Keratinocyte (primary cell): ENCODE results near the gene PACC1. TPM values are rescaled to one million over a fixed set of nuclear protein-coding genes. Genes with fewer than 3 reads are reported as not detected.

Experiments
- DNase-seq: peaks from one replicate; pipeline ENCODE4 v3.0.0-alpha.2; 2011; ENCODE audit warnings: low read depth, missing footprints, low spot score
- FAIRE-seq: peaks from 2 replicates; lab custom pipeline; 2011; peaks lifted over from hg19 to GRCh38; lab: Jason Lieb, UNC
- H2AFZ ChIP-seq: 2 replicates; pipeline ENCODE4 v1.6.0; 2012; ENCODE audit warnings: low read length, control low read depth, inconsistent platforms; ENCODE audit not compliant: control insufficient read depth
- H3K27ac ChIP-seq: 2 replicates; pipeline ENCODE4 v1.5.1; 2011; ENCODE audit warnings: low read length; ENCODE audit not compliant: control insufficient read depth, insufficient read depth
- H3K27me3 ChIP-seq: 3 replicates; pipeline ENCODE4 v1.6.0; 2011; ENCODE audit warnings: low read length; ENCODE audit not compliant: control insufficient read depth, insufficient read depth; ENCODE audit errors: extremely low read depth
- H3K36me3 ChIP-seq, 2 experiments: 2 replicates in 1 of 2; 3 replicates in 1 of 2; pipeline ENCODE4 v1.5.1; 2011; ENCODE audit warnings: low read length in 2 of 2, mild to moderate bottlenecking in 1 of 2; ENCODE audit not compliant: control insufficient read depth in 2 of 2, insufficient read depth in 2 of 2; ENCODE audit errors: extremely low read depth in 1 of 2
- H3K4me1 ChIP-seq: 3 replicates; pipeline ENCODE4 v1.5.1; 2011; ENCODE audit warnings: low read length; ENCODE audit not compliant: control insufficient read depth, insufficient read depth; ENCODE audit errors: extremely low read depth
- H3K4me2 ChIP-seq: 3 replicates; pipeline ENCODE4 v1.6.0; 2011; ENCODE audit warnings: low read depth, low read length; ENCODE audit not compliant: control insufficient read depth, insufficient read depth; ENCODE audit errors: extremely low read depth
- H3K4me3 ChIP-seq, 3 experiments: fragments of 200-600 bp in 1 of 3; sonication (generic) in 1 of 3; 2 replicates in 2 of 3; 3 replicates in 1 of 3; pipeline ENCODE4 v1.5.1; 2011 to 2016; ENCODE audit warnings: low read length in 3 of 3, mild to moderate bottlenecking in 3 of 3, control low read depth in 2 of 3, inconsistent platforms in 1 of 3, low read depth in 1 of 3, mixed read lengths in 1 of 3, mixed run types in 1 of 3, moderate library complexity in 1 of 3; ENCODE audit not compliant: control insufficient read depth in 2 of 3, insufficient read depth in 2 of 3; ENCODE audit errors: extremely low read depth in 1 of 3
- H3K79me2 ChIP-seq: 2 replicates; pipeline ENCODE4 v1.6.0; 2012; ENCODE audit warnings: low read length; ENCODE audit not compliant: control insufficient read depth, insufficient read depth
- H3K9ac ChIP-seq: 3 replicates; pipeline ENCODE4 v1.6.0; 2011; ENCODE audit warnings: low read length; ENCODE audit not compliant: control insufficient read depth, insufficient read depth; ENCODE audit errors: extremely low read depth
- H3K9me1 ChIP-seq: 3 replicates; pipeline ENCODE4 v1.6.0; 2011; ENCODE audit warnings: low read length; ENCODE audit not compliant: control insufficient read depth, insufficient read depth; ENCODE audit errors: extremely low read depth
- H3K9me3 ChIP-seq: 2 replicates; pipeline ENCODE4 v1.5.1; 2012; ENCODE audit warnings: low read depth, low read length; ENCODE audit not compliant: control insufficient read depth
- H4K20me1 ChIP-seq: 3 replicates; pipeline ENCODE4 v1.6.0; 2011; ENCODE audit warnings: low read length; ENCODE audit not compliant: control insufficient read depth, insufficient read depth; ENCODE audit errors: extremely low read depth
- CTCF ChIP-seq, 3 experiments: IDR thresholded peaks in 1 of 3; conservative IDR thresholded peaks in 1 of 3; optimal IDR thresholded peaks in 1 of 3; 2 replicates in 2 of 3; 3 replicates in 1 of 3; pipeline versions ENCODE3 to v1.5.1; 2011; ENCODE audit warnings: low read length in 3 of 3, mild to moderate bottlenecking in 3 of 3, moderate library complexity in 2 of 3, control low read depth in 1 of 3, inconsistent platforms in 1 of 3; ENCODE audit not compliant: insufficient read depth in 2 of 3; ENCODE audit errors: extremely low read depth in 1 of 3
- EZH2 ChIP-seq: IDR thresholded peaks from one replicate; pipeline ENCODE4 v1.6.1; 2012; ENCODE audit warnings: inconsistent platforms, mild to moderate bottlenecking, low read length, moderate library complexity
- dilution Hi-C: fragments of 300-500 bp; cut with MboI; formaldehyde crosslinking; loops from one replicate; pipeline ENCODE4 v1.7.0; 2020; ENCODE audit warnings: low sequenced_read_pairs; ENCODE audit not compliant: extremely low pct_ligation_motif_present
- polyA plus RNA-seq, 5 experiments: library from polyadenylated mRNA; depleted of rRNA in 3 of 5; stranded (reverse) in 3 of 5; stranded (forward) in 1 of 5; unstranded in 1 of 5; fragments of >200 nt; gene quantifications; 1 replicate in 1 of 5; 2 replicates in 3 of 5; 3 replicates in 1 of 5; pipeline versions ENCODE4 v1.2.1 to v1.2.3, GENCODE V29; 2011 to 2012; ENCODE audit warnings: missing spikeins in 2 of 5, low read depth in 1 of 5, low replicate concordance in 1 of 5

PACC1 gene
- polyA plus RNA-seq, 1 donor (not counting 4 experiments of a cell fraction or from before 2014, with no cell fraction given) = 12.7 TPM

DNA sequence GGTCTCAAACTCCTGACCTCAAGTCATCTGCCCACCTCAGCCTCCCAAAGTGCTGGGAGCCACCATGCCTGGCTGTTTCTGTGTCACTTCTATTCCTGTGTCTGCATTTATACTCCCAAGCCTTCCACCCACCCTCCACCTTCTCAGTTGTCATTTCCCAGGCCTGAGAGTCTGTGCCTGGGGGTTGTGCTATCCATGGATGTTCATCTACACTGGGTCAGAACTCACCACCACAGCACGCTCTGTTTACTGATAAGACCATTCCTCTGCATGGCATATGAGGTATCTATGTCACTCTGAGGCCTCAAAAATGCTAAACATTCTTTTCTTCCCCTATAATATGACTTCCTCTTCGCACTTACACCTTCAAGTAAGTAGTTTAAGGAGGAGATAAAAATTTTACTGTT, 24.1 kb upstream of the PACC1 start:
- no peaks in the 10 kb centered on the region for H3K36me3 ChIP-seq
- no peak overlapping the region for H3K4me2 ChIP-seq
- no peaks in the 10 kb centered on the region for H3K9me1 ChIP-seq
- FAIRE-seq (no peak), DNase-seq (no peak)
- H3K27me3 ChIP-seq = no peaks in the 10 kb centered on the region
- H3K79me2 ChIP-seq = peaks cover 26% of the 10 kb centered on the region
- H3K9ac ChIP-seq = no peak overlapping the region
- dilution Hi-C loops = no loop called here
- H3K27ac ChIP-seq = no peak overlapping the region
- H4K20me1 ChIP-seq = no peaks in the 10 kb centered on the region
- H3K9me3 ChIP-seq = no peaks in the 10 kb centered on the region
- peaks cover 4% of the 10 kb centered on the region for H3K4me1 ChIP-seq
- H2AFZ ChIP-seq = no peak overlapping the region
- no peak overlapping the region for H3K4me3 ChIP-seq
- no peak for TF ChIP-seq EZH2
- TF ChIP-seq CTCF (optimal IDR thresholded peaks at IDR 0.05 in 1 of 3, IDR thresholded peaks at IDR 0.05 in 1 of 3, conservative IDR thresholded peaks at IDR 0.05 in 1 of 3; ENCODE audit: extremely low read depth in 1 of 3, insufficient read depth in 2 of 3, low read length in 3 of 3) = no peak

DNA sequence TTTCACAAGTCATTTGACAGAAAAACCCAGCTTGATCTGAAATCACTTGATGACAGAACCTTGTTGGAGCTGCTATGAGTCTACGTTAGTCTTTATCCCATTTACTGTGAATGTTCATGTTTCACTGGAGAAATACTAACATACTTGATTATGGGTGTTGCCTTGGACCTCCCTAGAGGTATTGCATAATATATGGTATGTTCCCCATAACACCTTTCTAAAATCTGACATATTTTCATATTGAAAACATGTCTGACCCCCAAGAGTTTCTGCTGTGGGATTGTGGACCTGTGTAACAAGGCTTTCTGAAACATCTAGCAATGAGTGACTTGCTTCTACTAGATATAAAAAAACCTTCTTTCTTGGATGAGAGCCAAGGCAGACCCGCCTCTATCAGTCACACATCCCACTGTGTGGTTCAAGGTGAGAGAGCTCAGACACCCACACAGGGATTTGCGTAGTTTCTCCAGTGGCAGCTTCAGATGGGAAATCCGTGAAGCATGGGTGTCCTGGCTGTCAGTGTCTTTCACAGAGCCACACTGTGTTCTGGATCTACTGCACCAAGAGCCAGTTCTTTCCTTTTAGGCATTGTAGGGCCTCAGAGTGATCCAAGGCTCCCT, 22.6 kb upstream of the PACC1 start:
- Histone ChIP-seq H4K20me1 (no peaks in the 10 kb centered on the region), H2AFZ (no peak overlapping the region), H3K79me2 (peaks cover 29% of the 10 kb centered on the region), H3K9me3 (no peaks in the 10 kb centered on the region), H3K4me1 (peaks cover 11% of the 10 kb centered on the region), H3K9ac (no peak overlapping the region), H3K4me3 (no peak overlapping the region), H3K27me3 (no peaks in the 10 kb centered on the region), H3K36me3 (no peaks in the 10 kb centered on the region), H3K27ac (no peak overlapping the region), H3K4me2 (no peak overlapping the region), H3K9me1 (no peaks in the 10 kb centered on the region)
- no peak for DNase-seq
- TF ChIP-seq CTCF (optimal IDR thresholded peaks at IDR 0.05 in 1 of 3, IDR thresholded peaks at IDR 0.05 in 1 of 3, conservative IDR thresholded peaks at IDR 0.05 in 1 of 3; ENCODE audit: extremely low read depth in 1 of 3, insufficient read depth in 2 of 3, low read length in 3 of 3) (no peak), EZH2 (no peak)
- FAIRE-seq = no peak
- dilution Hi-C loops = no loop called here
